NCI-H2196 treated with DMSO at 0.1 percent for 48 hours (cell line): ENCODE results near the gene EDN2.

ENCODE experiments used
- DNase-seq: peaks from one replicate; lab custom pipeline; 2025; ENCODE audit not compliant: unreplicated experiment; lab: John Stamatoyannopoulos, UW

Gene EDN2

GRCh38 chr1:41440321-41441085 lies 44.0 kb downstream of the EDN2 start:
- no peak for DNase-seq

- DNase-seq: peak; percentile 26
Measured at GRCh38 chr1:41439234-41439633, 45.2 kb downstream of the EDN2 start.

- no peak for DNase-seq
Measured at GRCh38 chr1:41438711-41439110, 45.8 kb downstream of the EDN2 start.

- DNase-seq: no peak
Measured at GRCh38 chr1:41437011-41437355, 47.5 kb downstream of the EDN2 start.

GRCh38 chr1:41436281-41437010 lies 48.0 kb downstream of the EDN2 start:
- DNase-seq: no peak

- no peak for DNase-seq
Measured at GRCh38 chr1:41435570-41436178, 48.8 kb downstream of the EDN2 start.

- no peak for DNase-seq
Measured at GRCh38 chr1:41434748-41435449, 49.6 kb downstream of the EDN2 start.

- DNase-seq: no peak
Measured at GRCh38 chr1:41434306-41434705, 50.2 kb downstream of the EDN2 start.

GRCh38 chr1:41433501-41433900 lies 51.0 kb downstream of the EDN2 start:
- DNase-seq: no peak

GRCh38 chr1:41432481-41433280 lies 51.8 kb downstream of the EDN2 start:
- peak; percentile 87 for DNase-seq

- no peak for DNase-seq
Measured at GRCh38 chr1:41431490-41432350, 52.8 kb downstream of the EDN2 start.

GRCh38 chr1:41430582-41430981 lies 53.9 kb downstream of the EDN2 start:
- no peak for DNase-seq

- DNase-seq: no peak
Measured at GRCh38 chr1:41430069-41430468, 54.4 kb downstream of the EDN2 start.

GRCh38 chr1:41429641-41430035 lies 54.8 kb downstream of the EDN2 start:
- DNase-seq: no peak
